Measurements from ENCODE around the gene CNPY3.

The CNPY3 gene

GRCh38 chr6:42929821-42930360 is 611 bp downstream of the CNPY3 start:
- no peak overlapping the region for H2BK120ac ChIP-seq (ENCODE audit: insufficient read depth, low read length, poor library complexity)
- peak in 1 of 2 donors; percentile 60 for DNase-seq
- peak overlapping the region; percentile 87 for H3K27ac ChIP-seq (ENCODE audit: low read depth, low read length)
- peak overlapping the region; percentile 58 for H2BK5ac ChIP-seq (ENCODE audit: low read depth, low read length, poor library complexity)
- peaks cover 4% of the 10 kb centered on the region for H3K79me2 ChIP-seq (ENCODE audit: control insufficient read depth, insufficient read depth, low read length, poor library complexity)
- H3K14ac ChIP-seq (ENCODE audit: low read length): peak overlapping the region; percentile 69
- peak overlapping the region; percentile 80 for H3K4me3 ChIP-seq (ENCODE audit: low read depth, low read length)
- peak overlapping the region; percentile 84 for H3K9ac ChIP-seq (ENCODE audit: low read length)
- peak overlapping the region; percentile 86 for H4K8ac ChIP-seq (ENCODE audit: low read depth, low read length)
- peak overlapping the region; percentile 85 for H3K4me2 ChIP-seq (ENCODE audit: low read length)
- peaks cover 6 to 8% of the 10 kb centered on the region in 2 experiments for H3K36me3 ChIP-seq (ENCODE audit: control insufficient read depth in 1 of 2, insufficient read depth in 2 of 2, low read length in 2 of 2)
- no peak overlapping the region for H2AK5ac ChIP-seq (ENCODE audit: low read length)
- H3K18ac ChIP-seq (ENCODE audit: low read length): no peak overlapping the region
- peaks cover 4% of the 10 kb centered on the region for H3K9me3 ChIP-seq (ENCODE audit: insufficient read depth, low read depth, low read length)
- WGBS (ENCODE audit: extremely low coverage, insufficient coverage, insufficient read length): no CpG with 5 or more reads among the region's 16 CpGs
- peaks cover 9 to 17% of the 10 kb centered on the region in 2 experiments for H3K4me1 ChIP-seq (ENCODE audit: control insufficient read depth in 1 of 2, insufficient read depth in 2 of 2, low read length in 2 of 2)
- peak overlapping the region; percentile 68 for H2AFZ ChIP-seq (ENCODE audit: insufficient read depth, low read length, poor library complexity)
- peaks cover 23% of the 10 kb centered on the region for H3K79me1 ChIP-seq (ENCODE audit: low read length)
- H2BK12ac ChIP-seq (ENCODE audit: low read length): no peak overlapping the region
- H3K23ac ChIP-seq (ENCODE audit: low read length): no peak overlapping the region
- no peak overlapping the region for H3K4ac ChIP-seq (ENCODE audit: low read depth, low read length)
- H3K27me3 ChIP-seq (ENCODE audit: insufficient read depth, low read length): no peaks in the 10 kb centered on the region
- peak overlapping the region; percentile 58 for H4K12ac ChIP-seq (ENCODE audit: low read depth, low read length)
- peak overlapping the region; percentile 71 for H4K91ac ChIP-seq (ENCODE audit: low read depth, low read length)

DNA sequence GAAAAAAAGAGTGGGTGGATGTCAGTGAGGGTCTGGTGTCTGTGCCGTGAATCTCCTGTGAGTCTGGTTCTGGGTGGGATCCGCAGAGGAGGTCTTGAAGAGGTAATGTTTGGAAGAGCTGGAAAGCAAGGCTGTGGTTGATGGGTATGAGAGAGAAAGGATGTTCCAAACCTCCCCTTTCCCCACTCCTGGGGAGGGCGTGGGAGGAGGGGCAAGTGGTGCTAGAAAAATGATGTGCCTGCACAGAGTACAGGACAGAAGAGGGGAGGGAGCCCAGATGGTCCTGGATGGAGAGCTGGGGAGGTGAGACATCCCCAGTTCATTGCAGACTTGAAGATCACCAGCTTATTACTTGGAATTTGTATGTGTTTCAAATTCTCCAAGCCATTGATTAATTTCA is 3.1 kb downstream of the CNPY3 start:
- Histone ChIP-seq H4K12ac (ENCODE audit: low read depth, low read length) (no peak overlapping the region), H3K23ac (ENCODE audit: low read length) (no peak overlapping the region), H3K14ac (ENCODE audit: low read length) (no peak overlapping the region), H2AK5ac (ENCODE audit: low read length) (no peak overlapping the region), H3K4me2 (ENCODE audit: low read length) (no peak overlapping the region), H4K91ac (ENCODE audit: low read depth, low read length) (no peak overlapping the region), H3K79me2 (ENCODE audit: control insufficient read depth, insufficient read depth, low read length, poor library complexity) (peaks cover 2% of the 10 kb centered on the region), H3K4ac (ENCODE audit: low read depth, low read length) (peak overlapping the region; percentile 33), H3K4me1 (ENCODE audit: control insufficient read depth in 1 of 2, insufficient read depth in 2 of 2, low read length in 2 of 2) (peaks cover 0 to 8% of the 10 kb centered on the region in 2 experiments), H3K27me3 (ENCODE audit: insufficient read depth, low read length) (no peaks in the 10 kb centered on the region), H3K36me3 (ENCODE audit: control insufficient read depth in 1 of 2, insufficient read depth in 2 of 2, low read length in 2 of 2) (peaks cover 23 to 24% of the 10 kb centered on the region in 2 experiments), H2AFZ (ENCODE audit: insufficient read depth, low read length, poor library complexity) (no peak overlapping the region), H3K79me1 (ENCODE audit: low read length) (peaks cover 16% of the 10 kb centered on the region), H2BK5ac (ENCODE audit: low read depth, low read length, poor library complexity) (no peak overlapping the region), H3K27ac (ENCODE audit: low read depth, low read length) (no peak overlapping the region), H3K4me3 (ENCODE audit: low read depth, low read length) (no peak overlapping the region), H2BK12ac (ENCODE audit: low read length) (no peak overlapping the region), H4K8ac (ENCODE audit: low read depth, low read length) (no peak overlapping the region), H3K9ac (ENCODE audit: low read length) (no peak overlapping the region), H3K18ac (ENCODE audit: low read length) (no peak overlapping the region), H3K9me3 (ENCODE audit: insufficient read depth, low read depth, low read length) (peaks cover 2% of the 10 kb centered on the region), H2BK120ac (ENCODE audit: insufficient read depth, low read length, poor library complexity) (no peak overlapping the region)
- WGBS (ENCODE audit: extremely low coverage, insufficient coverage, insufficient read length): no CpG with 5 or more reads among the region's 3 CpGs
- DNase-seq: no peak

GRCh38 chr6:42933205-42933604 is 3.9 kb downstream of the CNPY3 start:
- Histone ChIP-seq H2BK120ac (ENCODE audit: insufficient read depth, low read length, poor library complexity) (no peak overlapping the region), H2AK5ac (ENCODE audit: low read length) (no peak overlapping the region), H3K79me1 (ENCODE audit: low read length) (peaks cover 16% of the 10 kb centered on the region), H3K4ac (ENCODE audit: low read depth, low read length) (no peak overlapping the region), H2BK12ac (ENCODE audit: low read length) (no peak overlapping the region), H3K9ac (ENCODE audit: low read length) (no peak overlapping the region), H3K4me1 (ENCODE audit: control insufficient read depth in 1 of 2, insufficient read depth in 2 of 2, low read length in 2 of 2) (peaks cover 0 to 7% of the 10 kb centered on the region in 2 experiments), H2AFZ (ENCODE audit: insufficient read depth, low read length, poor library complexity) (no peak overlapping the region), H3K36me3 (ENCODE audit: control insufficient read depth in 1 of 2, insufficient read depth in 2 of 2, low read length in 2 of 2) (peaks cover 31 to 32% of the 10 kb centered on the region in 2 experiments), H4K91ac (ENCODE audit: low read depth, low read length) (no peak overlapping the region), H3K9me3 (ENCODE audit: insufficient read depth, low read depth, low read length) (peaks cover 2% of the 10 kb centered on the region), H3K79me2 (ENCODE audit: control insufficient read depth, insufficient read depth, low read length, poor library complexity) (peaks cover 2% of the 10 kb centered on the region), H3K23ac (ENCODE audit: low read length) (no peak overlapping the region), H3K14ac (ENCODE audit: low read length) (no peak overlapping the region), H3K4me3 (ENCODE audit: low read depth, low read length) (no peak overlapping the region), H3K27ac (ENCODE audit: low read depth, low read length) (no peak overlapping the region), H3K27me3 (ENCODE audit: insufficient read depth, low read length) (no peaks in the 10 kb centered on the region), H4K8ac (ENCODE audit: low read depth, low read length) (no peak overlapping the region), H2BK5ac (ENCODE audit: low read depth, low read length, poor library complexity) (no peak overlapping the region), H3K4me2 (ENCODE audit: low read length) (no peak overlapping the region), H4K12ac (ENCODE audit: low read depth, low read length) (no peak overlapping the region), H3K18ac (ENCODE audit: low read length) (no peak overlapping the region)
- DNase-seq: no peak
- WGBS (ENCODE audit: extremely low coverage, insufficient coverage, insufficient read length): no CpG with 5 or more reads among the region's 3 CpGs

DNA sequence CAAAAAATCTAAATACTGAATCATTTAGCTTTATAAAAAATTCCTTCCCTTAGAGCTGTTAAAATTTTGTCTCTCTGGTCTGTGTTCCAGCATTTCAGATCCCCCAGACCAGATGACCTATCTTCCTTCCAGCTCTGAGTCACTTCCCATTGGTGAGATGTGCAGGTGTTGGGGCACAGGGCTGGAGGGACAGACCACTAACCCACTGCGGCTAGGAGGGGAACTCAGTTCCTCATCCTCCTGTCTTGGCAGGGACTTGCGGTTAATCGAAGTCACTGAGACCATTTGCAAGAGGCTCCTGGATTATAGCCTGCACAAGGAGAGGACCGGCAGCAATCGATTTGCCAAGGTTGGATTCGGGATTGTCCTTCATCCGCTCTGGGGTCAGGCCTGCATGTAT is 6.0 kb downstream of the CNPY3 start:
- H4K8ac ChIP-seq (ENCODE audit: low read depth, low read length): no peak overlapping the region
- no peak overlapping the region for H2AK5ac ChIP-seq (ENCODE audit: low read length)
- no peak overlapping the region for H3K9ac ChIP-seq (ENCODE audit: low read length)
- H2BK12ac ChIP-seq (ENCODE audit: low read length): no peak overlapping the region
- H3K4me1 ChIP-seq (ENCODE audit: control insufficient read depth in 1 of 2, insufficient read depth in 2 of 2, low read length in 2 of 2): peaks cover 0 to 3% of the 10 kb centered on the region in 2 experiments
- H3K9me3 ChIP-seq (ENCODE audit: insufficient read depth, low read depth, low read length): peaks cover 2% of the 10 kb centered on the region
- H3K23ac ChIP-seq (ENCODE audit: low read length): no peak overlapping the region
- no peak overlapping the region for H3K14ac ChIP-seq (ENCODE audit: low read length)
- WGBS (ENCODE audit: extremely low coverage, insufficient coverage, insufficient read length): no CpG with 5 or more reads among the region's 7 CpGs
- peaks cover under 1% of the 10 kb centered on the region for H3K79me1 ChIP-seq (ENCODE audit: low read length)
- no peak overlapping the region for H3K27ac ChIP-seq (ENCODE audit: low read depth, low read length)
- no peak overlapping the region for H2BK120ac ChIP-seq (ENCODE audit: insufficient read depth, low read length, poor library complexity)
- peak overlapping the region; percentile 43 for H3K4me3 ChIP-seq (ENCODE audit: low read depth, low read length)
- H3K27me3 ChIP-seq (ENCODE audit: insufficient read depth, low read length): no peaks in the 10 kb centered on the region
- no peaks in the 10 kb centered on the region for H3K79me2 ChIP-seq (ENCODE audit: control insufficient read depth, insufficient read depth, low read length, poor library complexity)
- peaks cover 44 to 45% of the 10 kb centered on the region in 2 experiments for H3K36me3 ChIP-seq (ENCODE audit: control insufficient read depth in 1 of 2, insufficient read depth in 2 of 2, low read length in 2 of 2)
- no peak overlapping the region for H3K4ac ChIP-seq (ENCODE audit: low read depth, low read length)
- H3K4me2 ChIP-seq (ENCODE audit: low read length): no peak overlapping the region
- H2AFZ ChIP-seq (ENCODE audit: insufficient read depth, low read length, poor library complexity): no peak overlapping the region
- H4K12ac ChIP-seq (ENCODE audit: low read depth, low read length): no peak overlapping the region
- no peak overlapping the region for H4K91ac ChIP-seq (ENCODE audit: low read depth, low read length)
- no peak overlapping the region for H3K18ac ChIP-seq (ENCODE audit: low read length)
- no peak for DNase-seq
- H2BK5ac ChIP-seq (ENCODE audit: low read depth, low read length, poor library complexity): no peak overlapping the region

Data from trophoblast cell (in vitro differentiated cells and primary cell).